ENCODE results near the gene CD74. TPM values are rescaled to one million over a fixed set of nuclear protein-coding genes. Genes with fewer than 3 reads are reported as not detected.
A peak's percentile ranks its signal among the peaks of the same experiment; 100 is the strongest.

The CD74 gene
- total and polyA plus RNA-seq, 2 of the 13 experiments (the other 11 are each of a cell fraction or from before 2014, with no cell fraction given), result 34.1 to 84.4 TPM

- H4K20me1 ChIP-seq (ENCODE audit: insufficient read depth, low read length), result no peaks in the 10 kb centered on the region
- no peak for ATAC-seq
- H3K9me3 ChIP-seq (ENCODE audit: low read length), result no peaks in the 10 kb centered on the region
- 96% methylated on average over 7 of the region's 7 CpGs for WGBS (ENCODE audit: low lambda C conversion rate)
- intact Hi-C loops (cut with micrococcal nuclease; ENCODE audit: unreplicated experiment) (no loop called here), in situ Hi-C loops (cut with HindIII; ENCODE audit: extremely low pct_ligation_motif_present, low pct_unique_long_range_greater_than_20kb) (loop anchor here (5.0 kb wide), 1 partner anchor 41 kb away; no protein-coding TSS in a partner anchor)
- no peak overlapping the region for H3K27ac ChIP-seq (ENCODE audit: extremely low read length, insufficient read depth, low read length)
- no peak overlapping the region for H2AFZ ChIP-seq (ENCODE audit: low read length)
- BruUV-seq (replicated peaks), result no TSS peak
- no peak for DNase-seq (ENCODE audit: low spot score)
- POLR2A ChIA-PET, result no interaction called here
- H3K4me3 ChIP-seq (replicated peaks in 1 of 3; ENCODE audit: insufficient read depth in 1 of 3, low read depth in 2 of 3, low read length in 3 of 3), result no peak overlapping the region
- FAIRE-seq, result no peak
- peak; percentile 21 for TF ChIP-seq AGO2 (optimal IDR thresholded peaks at IDR 0.05; ENCODE audit: low read depth, low read length)
- TF ChIP-seq ZSCAN30 (CRISPR knock-in tag; IDR thresholded peaks at IDR 0.05), result no peak
- no peak for TF ChIP-seq ZNF280D (CRISPR knock-in tag; IDR thresholded peaks at IDR 0.05)
- TF ChIP-seq NPAS2 (CRISPR knock-in tag; IDR thresholded peaks at IDR 0.05; ENCODE audit: borderline replicate concordance), result no peak
- TF ChIP-seq NBN (conservative IDR thresholded peaks at IDR 0.05), result no peak
- no peak for TF ChIP-seq PRPF4 (IDR thresholded peaks at IDR 0.05; ENCODE audit: low read depth, low read length, poor library complexity, severe bottlenecking)
- no peak overlapping the region for H3K9ac ChIP-seq (ENCODE audit: insufficient read depth, low read depth, low read length)
- peaks cover 38 to 88% of the 10 kb centered on the region in 2 experiments for H3K36me3 ChIP-seq (replicated peaks in 1 of 2; ENCODE audit: control insufficient read depth in 1 of 2, insufficient read depth in 2 of 2, low read length in 2 of 2)
- CTCF ChIA-PET (ENCODE audit: low intra/inter-chr PET ratio, low total read pairs), result interaction anchor here (1.9 kb wide), 1 partner anchor 40 kb away, joined by 8 read pairs; no protein-coding TSS in a partner anchor
- H3K4me2 ChIP-seq (ENCODE audit: low read depth, low read length), result no peak overlapping the region
- H3K79me2 ChIP-seq (ENCODE audit: insufficient read depth, low read length), result no peaks in the 10 kb centered on the region
- H3K27me3 ChIP-seq (ENCODE audit: control insufficient read depth in 1 of 2, insufficient read depth in 2 of 2, low read length in 2 of 2), result no peaks in the 10 kb centered on the region
- H3K4me1 ChIP-seq (ENCODE audit: insufficient read depth, low read length), result no peaks in the 10 kb centered on the region
These were observed 16.4 kb downstream of the CD74 start for GRCh38 chr5:150396267-150396666.

Data from HepG2 (cell line).